GDM1 (cell line): ENCODE measurements around the gene CDR2L.
A peak's percentile ranks its signal among the peaks of the same experiment; 100 is the strongest.

Experiments
- DNase-seq: peaks from one replicate; lab custom pipeline; 2025; lab: John Stamatoyannopoulos, UW

Gene CDR2L

GRCh38 chr17:74987418-74987908 is at the start of gene CDR2L:
CDR2L (plus strand) TSS chr17:74987632; CDS start chr17:74988044, 412 bp downstream.
- peak; percentile 84 for DNase-seq

DNA sequence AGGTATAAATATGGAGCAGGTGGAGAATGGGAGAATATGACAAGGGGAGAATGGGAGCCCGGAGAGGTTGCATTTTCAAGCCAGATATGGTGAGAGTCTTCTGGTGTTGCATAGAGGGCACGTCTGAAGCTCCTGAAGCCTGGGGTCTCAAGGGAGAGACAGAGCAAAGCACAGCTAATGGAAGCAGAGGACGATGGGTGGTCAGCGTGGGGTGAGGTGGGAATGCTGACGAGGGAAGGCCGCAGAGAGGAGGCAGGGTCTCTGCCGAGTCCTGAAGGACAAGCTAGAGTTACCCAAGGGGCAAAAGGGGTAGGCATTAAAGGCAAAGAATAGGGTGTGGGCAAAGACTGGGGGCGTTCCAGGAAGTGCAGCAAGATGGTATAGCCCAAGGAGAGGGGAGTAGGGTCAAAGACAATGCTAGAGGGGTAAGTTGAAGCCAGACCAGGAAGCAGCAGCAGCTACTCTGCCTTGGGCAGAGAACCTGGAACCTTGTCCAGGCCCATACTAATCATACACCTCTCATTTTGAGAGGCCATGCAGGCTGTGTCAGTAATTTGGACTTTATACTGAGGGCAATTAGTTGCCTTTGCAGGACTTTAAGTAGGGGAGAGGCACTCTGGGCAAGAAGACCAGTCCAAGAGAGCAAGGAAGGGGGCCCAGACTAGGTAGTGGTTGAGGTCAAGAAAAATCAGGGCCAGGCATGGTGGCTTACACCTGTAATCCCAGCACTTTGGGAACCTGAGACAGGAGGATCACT is 49.1 kb upstream of the CDR2L start:
- DNase-seq = no peak

- DNase-seq = no peak
These were observed 47.9 kb upstream of the CDR2L start for GRCh38 chr17:74939534-74939933.

- DNase-seq = no peak
These were observed 46.2 kb upstream of the CDR2L start for GRCh38 chr17:74941128-74941725.

DNA sequence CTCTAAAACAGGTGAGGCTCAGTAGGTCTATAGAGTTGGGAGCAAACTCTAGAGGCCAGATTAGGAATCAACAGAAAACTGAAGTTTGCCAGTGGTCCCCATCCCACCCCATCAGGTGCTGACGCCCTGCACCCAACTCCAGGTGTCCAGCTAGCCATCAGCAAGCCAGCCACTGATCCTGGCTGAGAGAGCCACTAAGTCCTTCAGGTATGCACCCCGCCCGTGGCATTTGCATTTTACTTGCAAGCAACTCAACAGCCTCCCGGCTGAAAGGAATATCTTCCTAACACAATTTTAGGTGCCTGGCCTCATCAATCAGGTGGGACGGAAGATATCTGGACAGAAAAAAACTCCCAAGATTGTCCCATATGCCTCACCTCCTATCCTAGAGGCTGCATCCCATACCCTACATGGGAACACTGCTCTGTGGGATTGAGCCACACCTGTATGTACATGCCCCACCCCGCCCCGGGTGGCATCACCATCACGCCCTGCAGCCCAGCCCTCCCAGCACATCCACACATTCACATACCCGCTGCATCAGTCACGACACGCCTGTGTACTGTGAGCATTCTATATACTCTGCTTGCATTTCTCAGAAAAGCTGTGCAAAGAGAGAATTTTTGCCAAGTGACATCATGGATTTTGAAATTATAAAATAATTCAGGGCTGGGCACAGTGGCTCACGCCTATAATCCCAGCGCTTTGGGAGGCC is 43.5 kb upstream of the CDR2L start:
- no peak for DNase-seq

DNA sequence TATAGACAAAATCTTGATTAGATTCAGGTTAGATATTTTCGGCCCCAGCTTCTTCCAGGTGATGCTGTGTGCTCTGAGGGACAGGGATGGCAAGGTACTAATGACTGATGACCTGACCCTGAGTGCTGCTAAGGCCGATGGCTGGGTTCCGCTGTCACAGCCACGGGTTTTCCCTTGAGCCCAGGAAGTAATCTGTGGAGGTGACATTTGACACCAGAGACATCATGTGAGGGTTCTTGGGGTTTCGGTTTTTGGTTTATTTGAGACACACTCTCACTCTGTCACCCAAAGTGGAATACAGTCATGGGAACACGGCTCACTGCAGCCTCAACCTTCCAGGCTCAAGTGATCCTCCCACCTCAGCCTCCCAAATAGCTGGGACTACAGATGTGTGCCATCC is 41.9 kb upstream of the CDR2L start:
- DNase-seq = no peak

GRCh38 chr17:74946641-74947040 is 40.8 kb upstream of the CDR2L start:
- no peak for DNase-seq

DNA sequence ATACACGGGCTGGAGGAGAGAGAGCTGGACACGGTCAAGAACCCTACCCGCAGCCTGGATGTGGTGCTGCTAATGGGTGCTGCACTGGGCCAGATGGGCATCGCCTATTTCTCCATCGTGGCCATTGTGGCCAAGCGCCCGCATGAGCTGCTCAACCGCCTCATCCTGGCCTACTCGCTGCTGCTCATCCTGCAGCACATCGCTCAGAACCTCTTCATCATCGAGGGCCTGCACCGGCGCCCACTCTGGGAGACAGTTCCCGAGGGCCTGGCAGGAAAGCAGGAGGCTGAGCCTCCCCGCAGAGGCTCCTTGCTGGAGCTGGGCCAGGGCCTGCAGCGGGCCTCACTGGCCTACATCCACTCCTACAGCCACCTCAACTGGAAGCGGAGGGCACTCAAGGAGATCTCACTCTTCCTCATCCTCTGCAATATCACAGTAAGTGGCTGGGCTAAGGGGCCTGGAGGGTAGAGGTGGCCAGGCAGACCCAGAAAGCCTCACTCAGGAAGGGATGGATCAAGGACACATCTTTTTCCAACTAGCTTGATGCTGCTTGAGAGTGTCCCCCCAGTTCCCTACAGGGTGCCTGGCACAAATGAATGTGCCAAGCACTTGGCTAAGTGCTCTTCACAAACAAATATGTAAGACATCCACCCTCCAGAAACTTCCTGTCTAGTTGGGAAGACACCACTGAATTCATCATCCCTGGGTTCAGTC is 40.2 kb upstream of the CDR2L start:
- DNase-seq = no peak

DNA sequence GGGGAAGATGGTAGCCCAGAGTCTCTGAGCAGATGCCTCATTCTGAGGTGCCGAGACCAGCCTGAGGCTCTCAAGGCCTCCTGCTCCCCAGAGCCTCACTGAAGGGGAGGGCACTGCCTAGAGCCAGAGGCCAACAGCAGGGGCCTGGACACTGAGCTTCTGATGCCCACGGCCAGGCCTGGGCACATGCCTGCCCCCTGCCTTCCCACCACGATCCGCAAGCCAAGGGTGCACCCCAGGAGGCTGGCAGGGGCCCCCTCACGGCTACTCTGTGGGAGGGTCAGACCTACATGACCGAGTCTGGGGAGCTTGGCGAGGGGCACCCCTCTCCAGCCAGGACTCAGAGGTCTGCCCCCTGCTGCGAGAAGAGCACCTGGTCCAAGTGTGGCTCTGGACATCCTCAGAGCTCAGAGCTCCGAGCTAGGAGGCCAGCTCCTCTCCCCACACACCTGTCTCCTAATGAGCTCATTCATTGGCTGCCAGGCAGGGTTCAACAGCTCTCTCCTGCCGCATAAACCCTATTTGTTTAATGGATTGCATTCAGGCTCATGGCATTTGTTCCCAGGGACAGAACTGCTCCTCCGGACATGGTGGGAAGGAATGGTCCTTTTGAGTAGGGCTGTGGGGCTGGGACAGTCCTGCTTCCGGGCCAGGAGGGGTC is 37.8 kb upstream of the CDR2L start:
- no peak for DNase-seq

DNA sequence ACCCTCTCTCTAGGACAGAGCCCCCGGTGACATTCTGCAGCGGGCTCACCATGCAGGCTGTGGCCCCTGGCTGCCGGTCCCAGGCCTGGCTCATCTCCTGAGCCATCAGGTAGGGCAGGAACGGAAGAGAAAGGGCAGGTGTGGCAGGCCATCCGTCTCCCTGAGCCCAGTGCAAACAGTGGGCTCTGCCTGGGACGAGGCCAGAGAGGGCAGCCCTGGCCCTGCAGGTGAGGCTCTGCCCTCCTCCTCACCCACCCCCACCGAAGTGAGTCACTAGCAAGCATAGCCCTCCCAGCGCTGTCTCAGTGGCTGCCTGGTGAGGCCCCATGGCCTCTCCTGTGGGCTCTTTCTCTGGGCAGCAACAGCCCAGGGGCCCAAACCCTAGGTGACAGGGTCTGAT is 37.2 kb upstream of the CDR2L start:
- no peak for DNase-seq

DNA sequence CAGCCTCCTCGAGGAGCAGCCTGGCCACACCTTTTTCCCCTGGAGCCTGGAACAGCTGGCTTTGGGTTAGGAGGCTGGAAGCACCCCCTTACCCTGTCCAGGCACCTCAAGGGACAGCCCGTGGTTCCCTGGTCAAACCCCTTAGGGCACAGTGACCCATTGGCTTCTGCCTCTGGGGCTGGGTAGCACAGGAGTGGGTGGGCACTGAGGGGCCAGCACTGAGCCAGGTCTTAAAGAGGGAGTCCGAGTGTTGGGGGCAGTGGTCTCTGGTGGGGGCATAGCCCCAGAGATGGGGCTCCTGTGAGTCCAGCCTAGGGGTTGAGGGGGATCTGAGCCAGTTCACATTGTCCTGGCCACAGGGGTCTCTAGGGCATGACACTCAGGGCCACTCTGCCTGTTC is 36.4 kb upstream of the CDR2L start:
- DNase-seq = no peak

- no peak for DNase-seq
These were observed 35.6 kb upstream of the CDR2L start for GRCh38 chr17:74951680-74952421.

- DNase-seq = no peak
These were observed 34.9 kb upstream of the CDR2L start for GRCh38 chr17:74952431-74953133.

DNA sequence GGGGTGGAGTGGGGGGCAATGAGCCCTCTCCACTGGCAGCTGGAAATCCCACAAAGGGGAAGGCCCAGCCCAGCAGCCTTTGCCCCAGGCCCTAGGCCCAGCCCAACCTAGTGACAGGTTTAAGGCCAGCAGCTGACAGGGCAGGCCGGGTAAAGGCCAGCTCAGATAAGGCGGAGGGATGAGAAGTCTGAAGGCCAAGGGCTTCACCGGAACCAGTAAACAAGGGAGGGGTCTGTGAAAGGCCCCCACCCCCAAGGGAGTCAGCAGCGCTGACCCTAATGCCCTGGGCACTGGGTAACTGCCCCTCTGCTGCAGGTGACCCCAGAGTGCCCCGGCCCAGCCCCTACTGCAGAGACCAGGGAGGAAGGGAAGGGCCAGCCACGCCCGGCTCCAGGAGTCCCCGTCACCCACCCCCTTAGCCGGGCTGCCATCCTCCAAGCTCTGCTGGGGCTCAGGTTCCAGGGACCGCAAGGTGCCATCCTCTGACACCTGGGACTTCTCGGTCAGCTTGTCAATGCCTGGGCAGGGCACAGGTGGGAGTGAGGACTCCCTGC is 34.2 kb upstream of the CDR2L start:
- DNase-seq = no peak

- no peak for DNase-seq
These were observed 33.3 kb upstream of the CDR2L start for GRCh38 chr17:74954115-74954514.

DNA sequence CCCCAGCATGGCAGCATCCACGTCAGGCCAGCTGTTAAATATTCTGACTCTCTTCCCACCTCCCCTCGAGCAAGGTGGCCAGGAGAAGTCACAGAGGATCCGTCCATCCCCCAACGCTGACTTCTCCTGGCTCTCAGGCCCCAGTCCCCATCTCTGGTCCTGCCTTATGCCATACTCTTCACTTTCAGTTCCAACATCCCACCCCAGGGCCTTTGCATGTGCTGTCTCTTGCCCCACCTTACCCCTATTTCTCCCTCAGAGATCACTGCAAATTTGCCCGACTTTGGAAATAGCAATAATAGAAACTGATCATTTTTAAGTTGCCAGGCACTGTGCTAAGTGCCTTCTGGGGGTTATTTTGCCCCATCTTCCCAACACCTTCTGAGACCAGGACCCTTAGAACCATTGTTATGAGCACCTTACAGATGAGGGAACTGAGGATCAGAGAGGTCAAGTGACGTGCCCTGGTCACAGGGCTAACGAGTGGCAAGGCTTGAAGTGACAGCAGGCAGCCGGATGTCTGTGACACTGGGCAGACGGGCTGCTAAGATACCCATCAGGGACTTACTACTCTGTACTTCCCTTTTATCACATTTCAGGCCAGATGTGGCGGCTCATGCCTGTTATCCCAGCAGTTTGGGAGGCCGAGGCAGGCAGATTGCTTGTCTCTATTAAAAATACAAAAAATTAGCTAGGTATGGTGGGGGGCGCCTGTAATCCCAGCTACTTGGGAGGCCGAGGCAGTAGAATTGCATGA is 32.6 kb upstream of the CDR2L start:
- DNase-seq = no peak

- DNase-seq = no peak
These were observed 31.3 kb upstream of the CDR2L start for GRCh38 chr17:74956093-74956492.

DNA sequence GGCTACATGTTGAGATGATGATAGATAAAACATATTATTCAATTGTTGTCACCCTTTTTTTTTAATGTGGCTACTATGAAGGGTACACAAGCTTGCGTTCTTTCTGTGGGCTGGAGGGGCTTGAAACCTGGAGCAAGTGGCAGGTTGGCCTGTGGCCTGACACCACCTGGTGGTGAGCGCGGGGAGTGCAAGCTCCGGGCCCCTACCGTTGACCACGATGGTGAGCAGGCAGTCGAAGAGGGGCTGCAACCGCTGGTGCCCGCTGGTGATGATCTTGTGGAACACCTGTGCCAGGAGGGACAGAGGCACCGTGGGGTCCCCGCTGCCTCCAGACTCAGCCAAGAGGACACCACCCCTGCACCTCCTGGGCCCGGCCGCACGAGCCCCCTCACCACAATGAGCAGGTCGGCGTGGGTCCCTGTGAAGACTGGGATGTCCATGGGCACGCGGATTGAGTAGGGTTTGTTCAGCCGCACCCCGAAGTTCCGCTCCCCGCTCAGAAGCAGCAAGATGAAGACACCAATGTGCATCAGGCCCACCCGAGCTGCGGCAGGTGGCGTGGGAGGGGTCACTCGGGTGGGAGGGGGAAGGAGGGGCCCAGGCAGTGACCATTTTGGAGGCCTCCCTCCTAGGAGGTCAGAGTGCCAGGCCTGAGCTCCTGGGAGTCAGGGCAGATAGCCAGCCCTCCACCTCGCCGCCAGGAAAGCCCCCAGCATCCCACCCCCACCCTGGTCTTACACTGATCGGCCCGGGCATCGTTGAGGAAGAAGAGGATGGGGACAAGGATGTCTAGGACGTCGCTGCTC is 29.3 kb upstream of the CDR2L start:
- peak; percentile 57 for DNase-seq
